ENCODE data around the gene AFF1.

DNA sequence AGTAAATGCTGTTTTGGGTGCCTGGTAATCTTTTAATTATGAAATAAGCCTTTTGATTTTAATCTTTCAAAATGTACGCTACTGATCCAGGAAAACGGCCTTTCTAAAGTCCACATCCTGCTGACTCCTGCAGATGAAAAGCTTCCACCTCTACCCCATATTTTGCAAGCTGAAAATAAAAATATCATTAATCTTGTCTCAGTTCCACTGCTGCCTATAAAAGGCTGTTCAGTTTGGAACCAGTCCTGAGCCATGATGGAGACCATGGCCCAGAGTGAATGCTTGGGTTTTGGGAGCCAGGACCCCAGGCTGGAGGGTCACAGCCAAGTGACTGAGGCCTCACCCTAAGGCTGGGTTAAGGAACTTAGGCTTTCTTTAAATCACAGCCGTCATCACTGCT is 110.8 kb downstream of the AFF1 start:
- TF ChIP-seq POLR2A (IDR thresholded peaks at IDR 0.05): no peak
- TF ChIP-seq, protein P1, sequence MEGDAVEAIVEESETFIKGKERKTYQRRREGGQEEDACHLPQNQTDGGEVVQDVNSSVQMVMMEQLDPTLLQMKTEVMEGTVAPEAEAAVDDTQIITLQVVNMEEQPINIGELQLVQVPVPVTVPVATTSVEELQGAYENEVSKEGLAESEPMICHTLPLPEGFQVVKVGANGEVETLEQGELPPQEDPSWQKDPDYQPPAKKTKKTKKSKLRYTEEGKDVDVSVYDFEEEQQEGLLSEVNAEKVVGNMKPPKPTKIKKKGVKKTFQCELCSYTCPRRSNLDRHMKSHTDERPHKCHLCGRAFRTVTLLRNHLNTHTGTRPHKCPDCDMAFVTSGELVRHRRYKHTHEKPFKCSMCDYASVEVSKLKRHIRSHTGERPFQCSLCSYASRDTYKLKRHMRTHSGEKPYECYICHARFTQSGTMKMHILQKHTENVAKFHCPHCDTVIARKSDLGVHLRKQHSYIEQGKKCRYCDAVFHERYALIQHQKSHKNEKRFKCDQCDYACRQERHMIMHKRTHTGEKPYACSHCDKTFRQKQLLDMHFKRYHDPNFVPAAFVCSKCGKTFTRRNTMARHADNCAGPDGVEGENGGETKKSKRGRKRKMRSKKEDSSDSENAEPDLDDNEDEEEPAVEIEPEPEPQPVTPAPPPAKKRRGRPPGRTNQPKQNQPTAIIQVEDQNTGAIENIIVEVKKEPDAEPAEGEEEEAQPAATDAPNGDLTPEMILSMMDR (IDR thresholded peaks at IDR 0.05): no peak
